NCI-H2227 (cell line): ENCODE measurements around the gene GTPBP4.

Experiments used
- DNase-seq: peaks from one replicate; lab custom pipeline; 2025; ENCODE audit not compliant: unreplicated experiment; lab: John Stamatoyannopoulos, UW

Gene GTPBP4

DNA sequence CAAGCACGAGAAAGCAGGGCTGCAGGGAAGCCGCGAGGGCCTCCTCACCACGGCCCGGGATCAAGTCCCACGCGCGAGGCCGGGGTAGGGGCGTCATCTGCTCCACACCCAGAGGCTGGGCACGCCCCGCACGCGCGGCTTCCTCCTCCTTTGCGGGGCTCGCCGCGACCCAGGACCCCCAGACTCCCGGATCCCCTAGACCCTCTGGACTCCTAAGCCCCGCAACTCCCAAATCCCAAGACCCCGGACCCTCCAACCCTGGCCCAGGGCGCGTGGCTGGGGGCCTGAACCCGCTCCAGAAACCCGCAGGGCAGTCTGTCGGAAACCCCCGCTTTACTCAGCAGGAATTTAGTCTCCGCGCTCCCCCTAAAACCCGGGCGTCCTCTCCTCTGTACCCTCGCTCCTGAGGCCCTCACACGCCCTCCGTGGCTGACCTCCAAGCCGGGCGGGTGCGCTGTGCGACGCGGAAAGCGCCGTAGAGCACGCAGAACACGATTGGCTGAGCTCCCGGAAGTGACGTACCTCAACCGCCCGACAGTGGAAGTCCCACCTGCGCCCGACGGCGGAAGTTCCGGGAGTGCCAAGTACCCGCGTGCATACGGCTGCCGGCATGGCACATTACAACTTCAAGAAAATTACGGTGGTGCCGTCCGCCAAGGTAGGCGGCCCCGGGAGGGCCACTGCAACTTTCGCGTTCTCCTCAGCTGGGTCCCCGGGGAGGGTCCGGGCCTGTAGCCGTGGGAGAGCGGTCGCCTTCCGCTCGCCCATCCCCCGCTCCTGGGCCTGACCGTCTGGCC, at the start of gene GTPBP4:
Gene GTPBP4, plus strand, starts transcription at position 565 of the 797 bp plus-strand sequence. Its CDS starts 46 bp downstream, at position 611.
- DNase-seq = peak; percentile 94

DNA sequence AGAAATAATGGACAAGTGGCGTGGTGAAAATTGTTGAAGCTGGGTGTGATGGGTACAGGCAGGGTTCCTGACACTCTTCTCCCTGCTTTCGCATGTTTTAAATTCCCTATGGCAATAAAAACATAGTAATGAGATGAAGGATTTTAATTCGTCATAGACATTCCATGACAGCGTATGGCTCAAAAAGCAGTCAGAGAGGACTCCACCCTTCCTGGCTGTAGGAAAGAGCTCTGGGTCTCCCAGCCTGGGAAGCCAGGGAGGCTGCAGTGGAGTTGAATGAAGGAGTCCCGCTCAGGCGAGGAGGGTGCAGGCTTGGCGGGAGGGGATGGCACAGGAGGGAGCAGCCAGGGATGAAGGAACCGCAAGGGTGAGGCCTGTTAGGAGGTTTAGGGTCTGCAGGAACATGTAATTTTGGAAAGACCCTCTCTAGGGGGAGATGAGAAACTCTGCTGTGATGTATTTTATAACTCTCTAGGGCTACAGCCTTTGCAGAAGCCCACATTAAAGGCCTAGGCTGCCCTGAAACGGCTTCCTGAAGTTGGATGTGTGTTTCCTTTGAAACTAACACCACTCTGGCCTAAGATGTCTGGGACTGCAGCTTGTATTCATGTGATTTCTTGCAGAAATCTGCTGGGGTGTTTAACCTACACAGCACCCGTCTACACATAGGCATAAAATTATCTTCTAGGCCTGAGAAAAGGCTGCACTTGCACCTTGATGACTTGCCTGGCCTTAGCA, 49.1 kb upstream of the GTPBP4 start:
- DNase-seq = no peak

DNA sequence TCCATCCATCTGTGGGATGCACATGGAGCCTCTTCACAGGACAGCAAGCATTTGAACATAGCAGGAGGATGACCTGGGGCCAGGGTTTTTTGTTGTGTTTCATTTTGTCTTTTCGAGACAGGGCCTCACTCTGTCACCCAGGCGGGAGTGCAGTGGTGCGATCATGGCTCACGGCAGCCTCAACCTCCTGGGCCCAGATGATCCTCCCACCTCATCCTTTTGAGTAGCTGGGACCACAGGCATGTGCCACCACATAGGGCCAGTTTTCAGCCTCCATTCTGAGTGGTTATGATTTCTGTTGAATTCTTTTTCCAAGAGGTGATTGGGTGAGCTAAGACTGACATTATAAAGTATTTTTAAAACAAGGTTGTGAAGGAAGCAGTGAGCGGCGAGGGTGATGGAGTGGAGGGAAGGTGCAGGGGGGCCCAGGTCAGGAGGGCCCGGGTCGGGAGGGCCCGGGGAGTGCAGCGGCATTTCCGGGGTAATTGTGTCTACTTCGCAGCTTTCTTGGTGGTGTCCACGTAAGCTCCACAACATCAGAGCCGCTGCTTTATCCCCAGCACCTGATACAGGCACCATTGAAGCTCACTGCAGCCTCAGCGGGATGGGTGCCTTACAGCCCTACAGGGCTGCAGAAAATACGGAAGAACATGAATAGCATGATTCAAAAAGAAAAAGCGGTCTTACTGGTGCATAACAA, 44.8 kb upstream of the GTPBP4 start:
- no peak for DNase-seq

DNA sequence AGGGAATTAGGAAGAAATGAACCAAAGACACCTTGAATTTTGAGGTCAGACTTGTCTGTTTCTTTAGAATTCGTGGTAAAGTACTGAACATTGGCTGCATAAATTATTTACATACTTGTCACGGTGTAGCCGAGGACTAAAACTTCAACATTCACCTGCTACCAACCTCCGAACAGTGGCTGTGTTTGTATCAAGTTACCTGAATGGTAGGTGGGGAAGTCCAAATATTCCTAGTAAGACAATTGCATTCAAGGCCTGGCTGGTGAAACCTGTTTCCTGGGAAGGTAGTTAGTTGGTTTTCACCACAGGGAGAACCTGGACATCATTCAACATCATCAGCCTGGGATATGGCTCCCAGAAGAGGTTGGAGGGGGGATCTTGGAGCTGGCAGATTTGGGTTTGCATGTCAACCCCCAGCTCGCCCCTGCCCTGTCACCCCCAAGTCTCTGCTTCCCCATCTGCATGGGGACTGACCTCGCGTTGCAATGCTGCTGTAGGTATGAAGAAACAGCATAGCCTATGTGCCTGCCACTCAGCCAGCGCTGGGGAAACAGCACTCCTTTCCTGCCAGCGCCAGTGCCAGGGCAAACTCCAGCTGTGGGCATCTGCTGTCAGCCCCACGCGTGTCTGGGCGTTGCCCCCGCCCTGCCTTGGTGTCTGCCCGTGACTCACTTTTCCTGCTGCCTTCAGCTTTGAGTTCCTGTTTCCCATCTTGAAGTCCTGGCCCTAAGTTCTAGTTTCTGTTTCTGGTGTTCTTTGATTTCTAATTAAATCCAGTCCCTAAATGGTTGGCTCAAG, 44.0 kb upstream of the GTPBP4 start:
- no peak for DNase-seq

GRCh38 chr10:945778-946177, 42.5 kb upstream of the GTPBP4 start:
- DNase-seq = no peak

GRCh38 chr10:947051-947450, 41.2 kb upstream of the GTPBP4 start:
- DNase-seq = no peak

DNA sequence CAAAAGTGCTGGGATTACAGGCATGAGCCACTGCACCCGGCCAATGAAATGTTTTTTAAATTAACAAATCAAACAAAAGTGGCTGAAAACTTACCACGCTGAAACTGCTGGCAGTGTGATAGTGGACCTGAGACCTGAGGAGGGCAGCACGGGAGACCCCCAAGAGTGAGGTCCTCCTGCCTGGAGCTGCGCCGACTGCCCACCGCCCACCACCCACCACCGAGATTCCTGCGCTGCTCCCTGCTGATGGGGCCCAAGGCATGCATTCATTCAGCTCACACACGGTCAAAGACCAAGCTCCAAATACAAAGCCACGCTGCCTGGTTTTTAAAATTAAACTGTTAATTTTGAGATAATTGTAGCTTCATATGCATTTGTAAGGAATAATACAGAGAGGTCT, 40.4 kb upstream of the GTPBP4 start:
- no peak for DNase-seq

GRCh38 chr10:948347-948746, 39.9 kb upstream of the GTPBP4 start:
- DNase-seq = no peak

GRCh38 chr10:949446-949845, 38.8 kb upstream of the GTPBP4 start:
- DNase-seq = no peak

DNA sequence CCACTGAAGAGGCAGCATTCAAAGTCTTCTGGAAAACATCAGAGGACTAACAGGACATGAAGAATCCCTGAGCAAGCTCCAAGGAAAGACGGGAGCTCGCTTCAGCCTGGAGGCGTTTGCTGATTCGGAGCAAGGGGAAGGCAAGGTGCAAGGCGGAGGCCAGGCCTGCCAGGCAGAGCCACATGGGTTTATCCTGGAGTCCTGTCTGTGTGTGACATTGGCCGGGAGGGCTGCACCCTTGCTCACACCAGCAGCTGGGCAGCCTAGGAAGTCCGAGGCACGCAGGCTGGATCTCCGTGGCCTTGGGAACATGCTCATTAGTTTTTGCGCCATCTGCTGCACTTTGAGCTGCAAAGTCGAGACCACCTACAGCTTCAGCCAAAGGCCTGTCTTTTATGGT, 34.4 kb upstream of the GTPBP4 start:
- no peak for DNase-seq

- DNase-seq = no peak
Observed at GRCh38 chr10:954396-954795, 33.8 kb upstream of the GTPBP4 start.

DNA sequence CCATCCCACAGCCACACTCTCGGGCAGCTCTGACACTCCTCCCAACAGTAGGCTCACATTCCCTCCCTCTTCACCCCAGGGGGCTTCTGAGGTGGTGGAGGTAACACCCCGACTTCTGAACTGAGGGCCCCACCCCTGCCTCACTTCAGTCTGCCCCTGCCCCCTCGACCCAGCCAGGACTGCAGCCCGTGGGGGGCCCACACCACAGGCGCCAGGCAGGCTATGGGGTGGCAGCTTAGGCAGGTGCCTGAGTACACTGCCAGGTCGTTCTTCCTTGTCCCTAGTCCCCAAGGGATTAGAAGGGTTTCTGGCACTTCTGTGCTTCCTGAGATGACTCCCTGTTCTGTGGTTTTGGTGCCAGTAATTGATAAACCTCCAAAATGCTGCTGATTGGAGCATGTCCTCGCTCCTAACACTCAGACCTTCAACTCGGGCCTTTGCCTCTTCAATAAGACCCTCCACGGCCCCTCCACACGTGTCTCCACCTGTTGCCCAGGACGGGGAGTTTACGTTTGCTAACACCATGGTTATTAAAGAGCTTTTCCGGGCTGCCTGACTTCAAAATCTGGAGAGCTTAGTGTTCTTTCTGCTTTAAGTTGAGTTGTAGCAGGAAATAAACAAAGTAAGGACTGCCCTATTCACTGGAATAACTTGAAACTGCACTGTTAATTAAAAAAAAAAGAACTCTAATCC, 33.0 kb upstream of the GTPBP4 start:
- DNase-seq = no peak

DNA sequence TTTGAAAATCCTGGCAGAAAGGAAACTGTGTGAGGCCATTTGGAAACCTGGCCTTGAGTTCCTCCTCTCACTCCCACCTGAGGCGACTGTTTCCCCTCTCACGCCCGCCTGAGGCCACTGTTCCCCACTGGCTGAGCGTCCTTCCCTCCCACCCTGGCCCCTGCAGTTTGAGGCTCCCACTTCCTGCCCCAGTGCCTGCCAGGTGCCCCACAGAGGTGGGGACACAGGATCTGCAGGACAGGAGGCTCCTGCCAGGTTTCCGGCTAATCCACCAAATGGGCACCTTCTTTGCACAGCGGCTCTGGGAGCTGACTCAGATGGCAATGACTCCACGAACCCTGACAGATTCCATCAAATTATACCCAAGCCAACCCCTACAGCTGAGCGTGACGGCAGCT, 32.4 kb upstream of the GTPBP4 start:
- DNase-seq = no peak

DNA sequence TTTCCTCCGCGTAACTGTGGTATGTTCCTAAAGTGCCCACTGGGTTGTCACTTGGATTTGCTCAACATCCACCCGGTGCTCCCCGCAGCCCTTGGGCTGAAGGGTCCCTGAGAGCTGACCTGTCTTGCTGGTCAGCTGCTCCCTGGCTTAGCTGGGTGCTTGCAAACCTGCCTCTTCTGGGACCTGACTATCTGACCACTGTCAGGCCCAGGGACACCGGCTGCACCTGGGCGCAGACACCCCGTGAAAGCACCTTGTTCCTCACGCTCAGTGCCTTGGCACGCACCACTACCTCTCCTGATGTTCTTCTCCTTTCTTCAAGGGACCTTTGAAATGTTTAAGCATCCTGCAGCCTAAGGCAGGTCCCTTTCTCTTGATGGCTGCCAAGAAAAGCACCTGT, 30.1 kb upstream of the GTPBP4 start:
- DNase-seq = no peak

DNA sequence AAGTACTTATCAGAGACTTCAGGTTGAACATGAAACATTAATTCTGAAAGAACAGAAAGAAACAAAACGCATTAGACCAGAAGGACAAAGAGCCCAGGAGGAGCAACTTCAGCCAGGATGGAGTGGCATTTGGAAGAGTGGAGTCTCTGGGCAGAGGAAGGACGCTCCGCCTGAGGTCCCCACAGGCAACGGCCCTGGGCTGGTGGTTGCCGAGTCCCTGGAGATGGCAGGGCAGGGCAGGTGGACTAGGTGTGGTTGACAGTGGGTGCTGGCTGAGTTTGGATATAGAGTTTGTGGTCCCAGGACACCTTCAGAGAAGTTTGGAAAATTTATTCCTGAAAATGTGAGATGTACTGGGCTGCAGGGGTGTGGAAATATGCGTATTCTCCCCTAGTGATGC, 29.4 kb upstream of the GTPBP4 start:
- no peak for DNase-seq

DNA sequence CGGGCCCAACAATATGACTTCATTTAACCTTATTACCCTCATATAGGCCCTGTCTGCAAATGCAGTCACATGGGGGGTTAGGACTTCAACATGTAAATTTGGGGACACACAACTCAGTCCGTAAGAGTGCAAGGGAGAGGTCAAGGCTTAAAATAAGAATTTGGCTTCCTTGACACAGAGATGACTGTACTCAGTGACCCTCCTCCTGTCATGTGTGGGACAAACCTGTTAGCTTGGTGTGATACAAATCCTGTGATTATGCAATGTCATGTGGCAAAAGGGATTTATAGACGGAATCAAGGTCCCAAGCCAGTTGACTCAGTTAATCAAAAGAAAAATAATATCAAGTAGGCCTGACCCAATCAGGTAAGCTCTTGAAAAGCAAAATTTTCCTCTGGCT, 25.9 kb upstream of the GTPBP4 start:
- no peak for DNase-seq

DNA sequence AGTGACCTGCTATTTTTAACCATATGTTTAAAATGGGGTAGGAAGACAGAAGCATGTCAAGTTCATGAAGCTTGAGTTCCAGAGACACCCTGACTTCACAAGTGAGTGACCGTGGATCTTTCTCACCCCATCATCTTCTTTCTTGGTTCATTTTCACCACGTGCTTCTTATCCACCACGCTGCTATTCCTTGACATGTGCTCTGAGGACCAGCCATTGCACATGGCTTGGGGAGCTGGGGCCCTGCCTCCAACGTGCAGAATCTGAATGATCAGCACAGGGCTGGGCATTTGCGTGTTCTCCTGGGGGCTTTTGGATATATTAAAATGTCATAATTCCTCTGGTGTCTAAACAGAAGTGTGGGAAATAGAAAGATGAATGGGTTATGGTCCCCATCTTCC, 25.0 kb upstream of the GTPBP4 start:
- no peak for DNase-seq

DNA sequence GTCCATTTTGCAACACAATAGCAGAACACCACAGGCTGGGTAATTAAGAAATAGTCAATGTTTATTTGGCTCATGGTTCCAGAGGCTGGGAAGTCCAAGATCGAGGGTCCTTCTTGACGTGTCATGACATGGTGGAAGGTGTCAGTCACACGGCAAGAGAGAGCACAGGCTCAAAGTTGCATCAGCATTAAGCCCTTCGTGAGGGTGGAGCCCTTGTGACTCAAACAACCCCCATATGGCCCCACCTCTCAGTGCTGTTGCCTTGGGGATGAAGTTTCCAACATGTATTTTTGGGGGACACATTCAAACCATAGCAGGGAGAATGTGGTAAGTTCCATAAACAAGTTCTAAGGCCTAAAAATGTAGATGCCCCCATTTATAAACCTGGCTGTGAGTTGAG, 24.6 kb upstream of the GTPBP4 start:
- no peak for DNase-seq

DNA sequence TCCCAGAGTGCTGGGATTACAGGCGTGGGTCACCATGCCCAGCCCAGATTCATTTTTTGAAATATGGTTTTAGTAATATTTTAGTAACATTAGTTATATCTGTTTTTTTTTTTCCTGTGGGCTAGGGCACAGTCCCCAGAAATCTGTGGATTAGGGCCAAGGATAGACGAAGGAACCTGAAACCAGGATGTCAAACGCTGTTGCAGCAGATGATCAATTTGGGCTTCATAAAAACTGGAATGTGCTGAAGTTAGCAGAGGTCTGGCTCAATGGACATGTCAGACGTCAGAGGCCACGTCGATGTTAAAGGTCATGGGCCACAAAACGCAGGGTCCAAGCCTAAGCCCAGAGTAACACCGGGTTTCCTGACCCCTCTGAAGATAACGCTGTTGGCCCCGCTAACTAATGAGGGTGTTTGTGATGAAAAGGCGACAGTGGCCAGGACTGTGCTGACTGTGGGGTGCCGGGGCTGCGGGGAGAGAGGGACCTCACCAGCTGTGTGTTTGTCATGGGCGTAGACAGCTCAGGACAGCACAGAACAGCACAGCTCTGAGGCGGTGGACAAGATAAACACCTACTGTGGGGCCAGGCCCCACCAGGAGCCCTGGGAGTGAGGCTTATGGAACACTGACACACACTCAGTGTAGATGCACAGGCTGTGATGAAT, 23.8 kb upstream of the GTPBP4 start:
- no peak for DNase-seq

DNA sequence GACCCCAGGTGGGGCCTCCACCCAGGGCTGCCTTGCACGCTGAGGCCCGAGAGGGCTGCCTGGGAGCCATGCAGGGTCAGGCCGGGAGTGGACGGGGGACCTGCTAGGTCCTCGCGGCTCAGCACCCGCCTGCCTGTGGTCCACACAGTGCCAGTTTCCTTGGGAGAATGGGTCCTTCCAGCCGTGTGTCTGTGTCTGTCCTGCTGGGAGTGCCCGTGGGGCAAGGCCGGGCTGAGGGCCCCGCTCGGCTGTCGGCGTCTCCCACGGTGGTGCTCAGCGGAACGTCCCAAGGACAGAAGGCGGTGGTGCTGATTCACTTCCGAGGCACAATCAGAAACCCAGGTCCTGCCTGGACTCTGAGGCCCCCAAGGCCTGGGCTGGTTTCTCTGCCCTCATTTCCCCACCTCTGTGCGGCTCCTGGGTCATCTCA, 23.2 kb upstream of the GTPBP4 start:
- DNase-seq = no peak
